ENCODE results near the gene TENM4. TPM values are rescaled to one million over a fixed set of nuclear protein-coding genes. Genes with fewer than 3 reads are reported as not detected.

Gene TENM4
- total RNA-seq, 1 experiment from 2014 or later = 18.7 TPM

DNA sequence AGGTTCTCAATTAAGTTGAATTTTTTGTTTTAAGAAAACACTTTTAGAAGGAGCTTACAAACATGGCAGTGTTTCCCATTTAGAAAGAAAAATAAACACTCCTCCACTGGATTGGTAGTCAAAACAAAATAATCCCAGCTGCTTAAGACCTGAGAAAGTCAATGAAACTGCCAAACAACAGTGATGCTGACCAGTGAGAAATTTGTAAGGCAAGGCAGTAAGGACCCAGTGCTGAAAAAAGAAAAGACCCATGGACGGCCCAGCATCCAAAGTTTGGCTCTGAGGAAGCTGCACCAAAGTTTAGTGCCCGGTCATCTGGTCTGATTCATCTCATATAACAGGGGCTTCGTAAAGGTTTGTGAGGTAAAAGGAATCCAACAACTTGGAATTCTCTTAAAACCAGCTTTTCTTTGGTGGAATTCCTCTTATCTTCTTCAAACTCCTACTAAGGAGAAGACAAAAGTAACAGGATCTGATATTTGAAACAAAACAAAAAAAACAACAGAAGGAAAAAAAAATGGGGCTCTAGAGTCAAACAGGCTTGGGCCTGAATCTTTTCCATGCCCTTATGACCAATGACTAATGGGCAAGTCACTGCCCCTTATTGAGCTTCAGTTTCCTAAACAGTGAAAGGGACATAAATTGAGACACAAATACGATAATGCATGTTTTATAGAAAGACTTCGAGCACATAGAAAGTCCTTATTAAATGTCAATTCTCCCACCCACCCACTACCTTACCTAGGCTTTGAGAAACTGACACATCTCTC, 483.2 kb downstream of the TENM4 start:
- no peak for DNase-seq (ENCODE audit: low spot score)
- in situ Hi-C loops (cut with HindIII; ENCODE audit: low sequenced_read_pairs) = no loop called here

- in situ Hi-C loops (cut with HindIII; ENCODE audit: low sequenced_read_pairs) = no loop called here
- no peak for DNase-seq (ENCODE audit: low spot score)
These were observed 486.1 kb downstream of the TENM4 start for GRCh38 chr11:78954696-78955095.

- no peak for DNase-seq (ENCODE audit: low spot score)
- in situ Hi-C loops (cut with HindIII; ENCODE audit: low sequenced_read_pairs) = no loop called here
These were observed 486.6 kb downstream of the TENM4 start for GRCh38 chr11:78954261-78954660.

DNA sequence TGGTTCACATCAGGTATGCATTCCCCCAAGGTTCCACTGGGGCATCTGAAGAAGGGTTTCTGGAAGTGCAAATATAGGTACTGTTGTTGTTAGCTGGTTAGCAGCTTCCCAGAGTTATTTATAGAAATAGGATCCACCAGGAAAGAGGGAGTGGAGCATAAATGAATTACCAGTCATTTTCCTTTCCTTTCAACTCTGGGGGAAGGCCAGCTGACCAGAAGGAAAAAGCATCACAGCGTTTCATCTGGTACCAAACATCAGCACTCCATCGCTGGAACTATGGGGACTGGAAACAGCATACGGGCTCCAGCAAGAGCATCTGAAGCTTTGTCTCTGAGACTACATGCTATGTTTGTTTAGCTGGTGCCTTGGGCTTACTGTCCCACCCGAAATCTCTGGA, 487.9 kb downstream of the TENM4 start:
- in situ Hi-C loops (cut with HindIII; ENCODE audit: low sequenced_read_pairs) = no loop called here
- no peak for DNase-seq (ENCODE audit: low spot score)

DNA sequence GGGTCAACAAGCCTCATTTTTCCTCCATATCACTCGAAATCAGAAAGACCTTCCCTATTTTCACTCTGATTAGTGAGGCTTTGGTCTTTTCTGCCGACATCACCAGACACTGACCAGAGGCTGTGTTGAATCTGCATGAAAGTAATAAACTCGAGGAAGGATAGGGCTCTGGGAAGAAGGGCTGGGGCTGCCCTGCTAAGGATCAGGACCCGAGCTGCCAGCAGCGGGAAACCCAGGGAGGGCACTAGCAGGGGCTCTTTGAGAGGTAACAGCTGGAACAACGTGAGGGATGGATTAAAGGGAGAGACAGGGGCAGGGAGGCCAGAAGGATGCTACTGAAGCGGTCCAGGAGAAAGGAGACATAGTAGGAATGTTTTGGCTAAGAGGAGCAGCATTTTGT, 488.7 kb downstream of the TENM4 start:
- DNase-seq (ENCODE audit: low spot score) = no peak
- in situ Hi-C loops (cut with HindIII; ENCODE audit: low sequenced_read_pairs) = no loop called here

DNA sequence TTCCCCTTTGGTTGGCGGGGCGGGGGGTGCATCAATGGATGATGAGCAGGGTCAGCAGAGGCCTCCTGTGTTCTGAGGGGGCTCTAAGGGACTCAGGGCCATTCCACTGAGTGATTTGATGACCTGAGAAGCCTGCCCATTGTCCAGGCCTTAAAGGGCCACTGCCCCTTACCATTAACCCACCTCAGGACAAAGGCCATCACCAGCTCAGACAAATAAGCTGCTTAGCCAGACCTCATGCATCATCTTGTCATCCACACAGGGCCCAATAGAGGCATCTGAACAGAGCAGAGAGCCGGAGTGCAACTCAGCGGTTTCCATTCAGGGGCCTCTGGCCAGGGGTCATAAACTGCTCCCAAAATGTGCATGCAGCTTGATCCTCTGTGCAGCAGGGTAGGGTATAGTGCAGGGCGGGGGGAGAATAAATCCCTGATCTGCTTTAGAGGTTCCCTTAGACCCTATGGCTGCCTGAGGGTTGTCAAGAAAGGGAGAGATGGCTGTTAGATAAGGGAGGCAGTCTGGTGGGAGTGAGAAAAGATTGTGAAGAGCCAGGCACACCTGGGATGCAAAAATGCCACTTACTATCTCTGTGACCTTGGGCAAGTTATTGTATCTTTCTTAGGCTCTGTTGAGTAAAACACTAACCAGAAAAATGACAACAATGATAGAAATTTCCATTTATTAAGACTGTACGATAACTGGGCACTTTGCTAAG, 490.7 kb downstream of the TENM4 start:
- in situ Hi-C loops (cut with HindIII; ENCODE audit: low sequenced_read_pairs) = no loop called here
- no peak for DNase-seq (ENCODE audit: low spot score)

- in situ Hi-C loops (cut with HindIII; ENCODE audit: low sequenced_read_pairs) = no loop called here
These were observed 493.6 kb downstream of the TENM4 start for GRCh38 chr11:78946945-78947902.

GRCh38 chr11:78943841-78944240, 497.0 kb downstream of the TENM4 start:
- in situ Hi-C loops (cut with HindIII; ENCODE audit: low sequenced_read_pairs) = no loop called here
- no peak for DNase-seq (ENCODE audit: low spot score)

More at GRCh38 chr11:78946945-78947902, 493.6 kb downstream of the TENM4 start:
- DNase-seq (ENCODE audit: low spot score) = no peak

GRCh38 chr11:78943154-78943553, 497.7 kb downstream of the TENM4 start:
- in situ Hi-C loops (cut with HindIII; ENCODE audit: low sequenced_read_pairs) = no loop called here
- DNase-seq (ENCODE audit: low spot score) = no peak

- no peak for DNase-seq (ENCODE audit: low spot score)
- in situ Hi-C loops (cut with HindIII; ENCODE audit: low sequenced_read_pairs) = no loop called here
These were observed 499.5 kb downstream of the TENM4 start for GRCh38 chr11:78941226-78941851.

DNA sequence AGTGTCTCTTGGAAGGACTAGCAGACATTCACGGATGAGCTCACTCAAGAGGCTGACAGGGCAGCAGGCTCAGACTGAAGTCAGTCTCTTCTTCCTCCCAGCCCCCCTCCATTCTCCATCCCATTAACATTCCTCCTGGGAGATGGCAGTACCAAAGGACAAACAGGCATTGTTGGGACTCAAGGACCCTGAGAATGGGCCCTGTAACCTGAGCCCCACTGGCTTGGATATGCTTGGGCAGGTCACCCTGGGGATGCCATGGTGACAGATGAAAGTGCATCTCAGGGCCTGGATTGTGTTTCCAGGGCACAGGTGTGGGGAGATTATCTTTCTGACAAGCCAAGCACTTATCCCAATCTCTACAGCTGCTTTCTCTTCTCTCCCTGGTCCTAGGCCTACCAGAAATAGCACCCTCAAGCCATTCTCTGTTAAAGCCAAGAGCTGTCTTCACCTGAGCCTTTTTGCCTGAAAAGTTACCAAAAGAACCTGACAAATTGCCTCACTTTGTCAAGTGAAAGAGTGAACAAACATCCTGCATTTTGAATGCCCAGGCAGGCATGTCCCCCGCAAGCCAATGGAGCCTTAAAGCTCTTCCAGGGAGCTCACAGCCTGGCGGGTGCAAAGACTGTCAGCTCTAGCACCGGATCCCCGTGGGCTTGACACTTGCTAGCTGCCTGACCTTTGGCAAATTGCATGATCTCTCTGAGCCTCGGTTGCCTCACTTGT, 500.2 kb downstream of the TENM4 start:
- in situ Hi-C loops (cut with HindIII; ENCODE audit: low sequenced_read_pairs) = no loop called here
- DNase-seq (ENCODE audit: low spot score) = no peak

GRCh38 chr11:78938971-78939370, 501.9 kb downstream of the TENM4 start:
- no peak for DNase-seq (ENCODE audit: low spot score)
- in situ Hi-C loops (cut with HindIII; ENCODE audit: low sequenced_read_pairs) = no loop called here

DNA sequence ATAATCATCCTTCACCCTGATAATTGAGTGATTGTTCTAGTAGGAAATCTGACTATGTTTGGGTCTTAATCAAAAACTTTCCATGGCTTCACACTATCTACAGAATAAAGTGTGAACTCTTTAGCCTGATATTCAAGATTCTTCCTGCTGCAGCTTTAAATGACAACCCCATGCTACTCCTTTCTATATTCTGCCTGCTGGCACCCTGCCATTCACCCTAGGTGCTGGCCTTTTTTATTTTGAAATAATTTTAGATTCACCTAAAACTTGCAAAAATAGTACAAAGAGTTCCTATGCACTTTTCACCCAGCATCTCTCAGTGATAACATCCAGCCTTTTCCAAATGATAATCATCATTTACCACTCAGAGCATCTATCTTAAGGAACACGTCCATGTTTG, 502.8 kb downstream of the TENM4 start:
- in situ Hi-C loops (cut with HindIII; ENCODE audit: low sequenced_read_pairs) = no loop called here
- DNase-seq (ENCODE audit: low spot score) = no peak

DNA sequence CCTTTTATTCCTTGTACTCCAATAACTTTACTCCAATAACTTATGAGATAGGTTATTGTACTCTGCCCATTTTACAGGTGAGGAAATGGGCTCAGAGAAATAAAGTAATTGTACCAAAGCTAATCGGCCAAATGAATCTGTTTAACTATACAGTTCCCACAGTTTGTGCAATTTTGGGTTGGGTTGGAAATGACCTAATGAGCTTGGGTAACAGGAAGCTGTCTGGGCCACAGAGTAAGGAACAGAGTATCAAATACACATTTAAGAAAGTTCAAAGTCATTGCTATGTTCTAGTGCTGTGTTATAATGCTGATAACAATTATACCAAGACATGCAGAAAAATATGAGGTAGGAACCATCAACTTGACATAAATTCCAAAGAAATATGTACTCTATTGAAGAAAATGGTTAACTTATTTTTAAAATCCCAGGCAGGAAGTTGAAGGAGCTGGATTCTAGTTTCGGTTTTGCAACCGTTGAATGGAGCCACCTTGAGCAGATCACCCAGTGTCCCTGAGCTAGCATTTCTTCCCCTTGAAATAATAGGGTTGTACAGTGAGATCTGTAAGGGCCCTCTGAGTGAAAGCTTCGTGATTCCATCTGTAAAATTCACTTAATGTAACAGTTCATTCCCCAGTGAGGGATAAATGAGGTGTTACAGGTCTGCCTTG, 505.3 kb downstream of the TENM4 start:
- DNase-seq (ENCODE audit: low spot score) = no peak
- in situ Hi-C loops (cut with HindIII; ENCODE audit: low sequenced_read_pairs) = no loop called here

- in situ Hi-C loops (cut with HindIII; ENCODE audit: low sequenced_read_pairs) = no loop called here
These were observed 507.5 kb downstream of the TENM4 start for GRCh38 chr11:78933350-78933749.

GRCh38 chr11:78932757-78933156, 508.1 kb downstream of the TENM4 start:
- in situ Hi-C loops (cut with HindIII; ENCODE audit: low sequenced_read_pairs) = no loop called here

More at GRCh38 chr11:78933350-78933749, 507.5 kb downstream of the TENM4 start:
- DNase-seq (ENCODE audit: low spot score) = no peak

GRCh38 chr11:78931891-78932290, 508.9 kb downstream of the TENM4 start:
- in situ Hi-C loops (cut with HindIII; ENCODE audit: low sequenced_read_pairs) = no loop called here
- DNase-seq (ENCODE audit: low spot score) = no peak

More at GRCh38 chr11:78932757-78933156, 508.1 kb downstream of the TENM4 start:
- DNase-seq (ENCODE audit: low spot score) = no peak

All from G401 (cell line).